HG02973 (cell line): ENCODE data around the gene RRM1.
A peak's percentile ranks its signal among the peaks of the same experiment; 100 is the strongest.
"Not testable (repeated sequence)": the region's sequence is repeated elsewhere in the genome, so short reads cannot be mapped to it uniquely, and the experiment has no call there.

Experiments
- ATAC-seq: cut with Tn5 transposase; IDR thresholded peaks from one replicate; pipeline ENCODE4 v1.9.1; 2021; ENCODE audit warnings: moderate library complexity; ENCODE audit not compliant: unreplicated experiment

The RRM1 gene

GRCh38 chr11:4134806-4135205 is 40.2 kb downstream of the RRM1 start:
- ATAC-seq, result no peak

- no peak for ATAC-seq
Measured at GRCh38 chr11:4138497-4138896, 43.9 kb downstream of the RRM1 start.

DNA sequence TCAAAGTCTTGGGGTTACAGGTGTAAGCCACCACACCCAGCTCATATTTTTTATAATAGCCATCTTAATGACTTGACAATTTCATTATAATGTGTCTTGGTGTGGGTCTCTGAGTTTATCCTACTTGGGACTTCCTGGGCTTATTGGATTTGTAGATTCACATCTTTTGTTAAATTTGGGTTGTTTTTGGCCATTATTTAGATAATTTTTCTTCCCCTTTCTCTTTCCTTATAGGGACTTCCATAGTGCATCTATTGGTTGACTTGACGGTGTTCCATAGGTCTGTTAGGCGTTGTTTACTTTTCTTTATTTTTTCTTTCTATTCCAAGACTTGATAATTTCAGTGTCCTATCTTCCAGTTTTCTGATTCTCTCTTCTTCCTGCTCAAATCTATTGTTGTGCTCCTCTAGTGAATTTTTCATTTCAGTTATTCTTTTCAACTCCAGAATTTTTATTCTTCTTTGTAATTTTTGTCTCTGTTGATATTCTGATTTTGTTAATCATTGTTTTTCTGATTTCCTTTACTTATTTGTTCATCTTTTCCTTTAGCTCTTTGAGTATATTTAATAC is 45.6 kb downstream of the RRM1 start:
- no peak for ATAC-seq

GRCh38 chr11:4146070-4146771 is 51.6 kb downstream of the RRM1 start:
- no peak for ATAC-seq

DNA sequence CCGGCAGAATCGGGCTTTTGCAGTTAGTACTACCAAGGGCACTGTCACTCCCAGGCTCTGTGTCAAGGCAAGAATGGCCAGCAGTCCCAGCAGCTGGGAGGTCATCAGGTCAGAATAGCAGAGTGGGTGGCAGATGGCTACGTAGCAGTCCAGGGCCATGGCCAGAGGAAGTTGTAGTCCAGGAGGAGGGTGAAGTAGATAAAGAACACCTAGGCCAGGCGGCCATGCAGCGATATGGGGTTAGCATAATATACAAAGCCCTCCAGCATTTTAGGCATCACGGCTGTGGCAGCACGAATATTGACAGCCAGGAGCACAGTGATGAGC is 52.1 kb downstream of the RRM1 start:
- ATAC-seq, result no peak

DNA sequence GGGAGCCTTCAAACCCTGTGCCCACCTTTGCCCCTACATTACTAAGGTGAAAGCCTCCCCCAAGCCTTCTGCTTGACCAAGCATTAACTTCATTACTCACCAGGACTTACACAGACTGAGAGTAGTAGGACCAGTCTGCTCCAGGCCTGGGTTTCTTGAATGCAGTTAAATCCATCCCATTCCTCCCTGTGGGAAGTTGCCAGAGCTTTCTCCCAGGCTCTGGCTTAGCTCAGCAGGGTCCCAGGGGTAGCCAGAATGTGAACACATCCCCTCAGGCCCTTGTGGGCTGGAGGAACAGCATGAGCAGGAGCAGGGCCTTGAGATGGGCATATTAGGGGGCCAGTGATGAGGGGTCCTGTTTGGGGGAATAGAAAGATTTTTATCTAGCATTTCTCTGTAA is 59.9 kb downstream of the RRM1 start:
- no peak for ATAC-seq

GRCh38 chr11:4156571-4156970 is 62.0 kb downstream of the RRM1 start:
- ATAC-seq, result no peak

DNA sequence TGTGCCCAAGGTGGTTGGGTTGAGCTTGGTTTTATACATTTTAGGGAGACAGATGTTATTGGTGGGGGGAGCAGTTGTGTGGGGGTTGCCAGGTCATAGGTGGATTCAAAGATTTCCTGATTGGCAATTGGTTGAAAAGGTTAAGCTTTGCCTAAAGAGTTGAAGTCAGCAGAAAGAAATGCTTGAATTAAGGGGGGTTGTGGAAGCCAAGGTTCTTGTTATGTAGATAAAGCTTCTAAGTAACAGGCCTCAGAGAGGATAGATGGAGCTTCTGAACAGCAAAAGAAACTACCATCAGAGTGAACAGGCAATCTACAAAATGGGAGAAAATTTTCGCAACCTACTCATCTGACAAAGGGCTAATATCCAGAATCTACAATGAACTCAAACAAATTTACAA is 64.2 kb downstream of the RRM1 start:
- ATAC-seq, result not testable (repeated sequence)

- ATAC-seq, result no peak
Measured at GRCh38 chr11:4161305-4161704, 66.7 kb downstream of the RRM1 start.

- no peak for ATAC-seq
Measured at GRCh38 chr11:4164884-4165590, 70.4 kb downstream of the RRM1 start.

GRCh38 chr11:4167292-4167691 is 72.7 kb downstream of the RRM1 start:
- no peak for ATAC-seq

DNA sequence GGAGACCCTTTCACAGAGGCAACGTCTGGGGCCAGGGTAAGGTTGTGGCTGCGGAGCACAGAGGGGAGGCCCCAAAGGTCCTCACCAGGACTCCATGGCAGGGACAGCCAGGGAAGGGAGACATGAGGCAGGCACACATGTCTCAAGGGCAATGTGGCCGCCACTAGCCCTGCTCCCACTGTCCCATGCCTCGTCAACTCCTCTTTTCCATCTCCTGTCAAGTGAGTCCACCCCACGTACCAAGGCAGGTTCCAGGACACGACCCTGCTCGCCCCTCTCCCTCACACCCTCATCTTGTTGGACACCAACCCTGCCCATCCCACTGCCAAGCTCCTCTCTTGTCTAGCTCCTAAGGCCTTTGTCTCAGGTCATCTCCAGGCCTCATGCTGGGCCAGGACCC is 73.2 kb downstream of the RRM1 start:
- no peak for ATAC-seq

DNA sequence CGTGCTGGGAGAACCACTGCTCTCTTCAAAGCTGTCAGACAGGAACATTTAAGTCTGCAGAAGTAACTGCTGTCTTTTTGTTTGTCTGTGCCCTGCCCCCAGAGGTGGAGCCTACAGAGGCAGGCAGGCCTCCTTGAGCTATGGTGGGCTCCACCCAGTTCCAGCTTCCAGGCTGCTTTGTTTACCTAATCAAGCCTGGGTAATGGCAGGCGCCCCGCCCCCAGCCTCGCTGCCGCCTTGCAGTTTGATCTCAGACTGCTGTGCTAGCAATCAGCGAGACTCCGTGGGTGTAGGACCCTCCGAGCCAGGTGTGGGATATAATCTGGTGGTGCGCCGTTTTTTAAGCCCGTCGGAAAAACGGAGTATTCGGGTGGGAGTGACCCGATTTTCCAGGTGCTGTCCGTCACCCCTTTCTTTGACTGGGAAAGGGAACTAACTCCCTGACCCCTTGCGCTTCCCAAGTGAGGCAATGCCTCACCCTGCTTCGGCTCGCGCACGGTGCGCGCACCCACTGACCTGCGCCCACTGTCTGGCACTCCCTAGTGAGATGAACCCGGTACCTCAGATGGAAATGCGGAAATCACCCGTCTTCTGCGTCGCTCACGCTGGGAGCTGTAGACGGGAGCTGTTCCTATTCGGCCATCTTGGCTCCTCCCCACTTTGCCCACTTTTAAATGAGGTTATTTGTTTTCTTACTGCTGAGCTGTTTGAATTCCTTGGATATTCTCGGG is 81.2 kb downstream of the RRM1 start:
- not testable (repeated sequence) for ATAC-seq

DNA sequence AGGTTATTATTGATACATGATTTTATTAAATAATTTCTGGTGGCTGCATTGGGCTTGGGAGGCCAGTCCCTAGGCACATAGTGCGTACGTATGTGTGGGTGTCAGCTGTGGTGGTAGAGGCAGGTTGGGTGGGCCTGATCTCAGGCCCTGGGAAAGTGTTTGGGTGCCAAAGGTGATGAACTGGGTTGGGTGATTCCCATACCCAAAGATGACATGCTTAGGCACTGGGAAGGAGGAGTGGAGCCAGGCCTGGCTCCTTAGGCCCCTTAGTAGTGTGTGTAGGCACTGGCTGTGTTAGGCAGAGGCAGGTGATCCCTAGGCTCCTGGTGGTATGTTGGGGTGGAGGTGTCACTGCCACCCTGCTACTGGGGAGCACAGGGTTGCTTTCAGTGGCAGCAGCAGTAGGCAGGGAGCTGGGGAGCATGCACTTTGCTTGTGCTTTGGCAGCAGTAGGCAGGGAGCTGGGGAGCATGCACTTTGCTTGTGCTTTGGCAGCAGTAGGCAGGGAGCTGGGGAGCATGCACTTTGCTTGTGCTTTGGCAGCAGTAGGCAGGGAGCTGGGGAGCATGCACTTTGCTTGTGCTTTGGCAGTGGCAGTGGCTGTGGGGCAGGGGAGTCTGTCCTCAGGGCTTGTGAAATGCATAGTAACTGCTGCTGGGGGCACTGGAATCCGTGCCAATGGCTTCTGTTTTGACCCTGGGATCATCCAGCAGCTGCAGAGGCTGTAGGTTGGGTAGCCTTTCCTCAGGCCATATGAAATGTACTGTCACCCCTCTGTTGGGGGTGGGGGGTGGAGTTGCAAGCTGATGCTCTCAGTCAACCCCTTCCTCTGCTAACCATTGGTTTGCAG is 84.4 kb downstream of the RRM1 start:
- no peak for ATAC-seq

- ATAC-seq, result no peak
Measured at GRCh38 chr11:4180441-4181183, 86.0 kb downstream of the RRM1 start.

DNA sequence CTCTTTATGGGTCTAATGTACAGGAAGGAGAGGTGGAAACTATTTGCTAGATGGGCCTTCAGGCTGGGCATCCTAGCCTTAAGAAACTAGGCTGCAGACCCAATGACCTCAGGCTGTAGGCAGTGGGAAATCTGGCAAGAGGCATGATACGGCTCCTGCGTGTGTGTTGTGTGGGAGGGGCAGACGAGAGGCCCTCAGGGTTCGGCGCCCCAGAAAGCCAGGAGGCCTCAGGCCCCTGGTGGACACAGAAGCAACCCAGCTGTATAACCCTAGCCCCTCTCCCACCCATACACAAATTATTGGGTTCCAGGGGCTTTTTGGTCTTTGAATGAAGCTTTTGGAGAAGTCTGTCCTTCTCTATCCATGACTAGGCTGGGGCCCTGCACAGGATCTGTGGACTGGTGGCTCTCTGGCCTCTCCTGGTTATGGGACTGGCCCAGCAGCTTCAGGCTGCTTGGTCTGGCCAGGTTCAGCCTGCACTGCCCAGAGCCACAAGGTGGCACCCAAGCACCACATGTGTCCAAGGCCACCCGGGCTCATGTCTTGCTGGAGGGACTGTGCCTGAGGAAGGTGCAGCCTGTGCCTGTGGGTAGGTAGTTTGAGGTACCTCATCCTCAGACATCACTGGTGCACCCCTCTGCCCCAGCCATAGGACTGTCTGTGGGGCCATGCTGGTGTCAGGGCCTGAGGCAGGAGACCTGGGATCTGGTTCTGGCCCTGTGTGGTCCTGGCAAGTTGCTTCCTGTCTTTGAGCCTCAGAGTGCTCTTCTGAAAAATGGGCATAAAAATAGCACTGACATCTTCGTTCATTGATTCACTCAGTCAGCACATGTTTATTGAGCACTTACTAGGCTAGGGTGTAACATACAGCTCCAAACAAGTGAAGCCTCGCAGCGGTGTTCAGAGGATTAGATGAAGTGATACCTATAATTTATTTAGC is 87.5 kb downstream of the RRM1 start:
- peak; percentile 49 for ATAC-seq

GRCh38 chr11:4183410-4184057 is 88.9 kb downstream of the RRM1 start:
- no peak for ATAC-seq

GRCh38 chr11:4184163-4184916 is 89.7 kb downstream of the RRM1 start:
- ATAC-seq, result no peak
